SH-SY5Y (cell line): Measurements from ENCODE around the gene ZDBF2.

Experiments used
- GATA2 ChIP-seq: IDR thresholded peaks from 2 replicates; pipeline ENCODE4 v1.6.1; 2011; ENCODE audit warnings: mild to moderate bottlenecking, low read depth, low read length
- GATA3 ChIP-seq: IDR thresholded peaks from 2 replicates; pipeline ENCODE4 v1.6.1; 2011; ENCODE audit warnings: low read depth, mild to moderate bottlenecking, low read length, moderate library complexity

GRCh38 chr2:206253125-206253776, 21.2 kb upstream of the ZDBF2 start:
- TF ChIP-seq GATA2 (no peak), GATA3 (no peak)
